Tibial artery (tissue), 4 donors: ENCODE results near the gene SCAF1.

Experiments used
- DNase-seq, 2 donors: peaks; one replicate each; pipeline ENCODE4 v3.0.0-alpha.2; 2019
- H3K27ac ChIP-seq, 2 donors: fragments of 200-600 bp; sonication (generic) in 1 of 2; 1 replicate in 1 of 2; 2 replicates in 1 of 2; pipeline ENCODE4 v1.5.1; 2018 to 2019; ENCODE audit warnings: mild to moderate bottlenecking in 1 of 2
- H3K27me3 ChIP-seq, 2 donors: fragments of 200-600 bp; sonication (generic) in 1 of 2; one replicate each; pipeline versions ENCODE4 v1.5.1 to v1.6.0; 2016 to 2019
- H3K36me3 ChIP-seq, 3 donors: fragments of 200-600 bp; sonication (generic) in 2 of 3; one replicate each; pipeline ENCODE4 v1.5.1; 2016 to 2019; ENCODE audit warnings: mild to moderate bottlenecking in 2 of 3
- H3K4me1 ChIP-seq, 4 donors: fragments of 200-600 bp; sonication (generic) in 2 of 4; 1 replicate in 3 of 4; 2 replicates in 1 of 4; pipeline ENCODE4 v1.5.1; 2016 to 2019
- H3K4me3 ChIP-seq, 2 donors: fragments of 200-600 bp; sonication (generic) in 1 of 2; 1 replicate in 1 of 2; 2 replicates in 1 of 2; pipeline ENCODE4 v1.5.1; 2018 to 2019; ENCODE audit warnings: mild to moderate bottlenecking in 2 of 2
- H3K9me3 ChIP-seq, 3 donors: fragments of 200-600 bp; sonication (generic) in 1 of 3; one replicate each; pipeline ENCODE4 v1.5.1; 2016 to 2019
- intact Hi-C: fragments of 100-400 bp; cut with DNase I; formaldehyde crosslinking; loops from one replicate; pipeline ENCODE4 v1.15.0; 2023; ENCODE audit warnings: low total_unique reads
- TF ChIP-seq, protein P1 (sequence below), 2 experiments: fragments of 200-600 bp in 1 of 2; fragments of 450-650 bp in 1 of 2; IDR thresholded peaks; one replicate each; pipeline ENCODE4 v1.5.1; 2017 to 2019; ENCODE audit warnings: antibody characterized with exemption in 2 of 2, mild to moderate bottlenecking in 1 of 2, moderate library complexity in 1 of 2

SCAF1 gene

GRCh38 chr19:49597703-49597974, 44.4 kb upstream of the SCAF1 start:
- Histone ChIP-seq H3K27me3 (no peaks in the 10 kb centered on the region), H3K4me1 (peaks cover 0 to 20% (median 10%) of the 10 kb centered on the region in 4 donors), H3K27ac (no peak overlapping the region), H3K36me3 (peaks cover 49 to 86% (median 82%) of the 10 kb centered on the region in 3 donors), H3K9me3 (no peaks in the 10 kb centered on the region), H3K4me3 (no peak overlapping the region)
- TF ChIP-seq, protein P1, sequence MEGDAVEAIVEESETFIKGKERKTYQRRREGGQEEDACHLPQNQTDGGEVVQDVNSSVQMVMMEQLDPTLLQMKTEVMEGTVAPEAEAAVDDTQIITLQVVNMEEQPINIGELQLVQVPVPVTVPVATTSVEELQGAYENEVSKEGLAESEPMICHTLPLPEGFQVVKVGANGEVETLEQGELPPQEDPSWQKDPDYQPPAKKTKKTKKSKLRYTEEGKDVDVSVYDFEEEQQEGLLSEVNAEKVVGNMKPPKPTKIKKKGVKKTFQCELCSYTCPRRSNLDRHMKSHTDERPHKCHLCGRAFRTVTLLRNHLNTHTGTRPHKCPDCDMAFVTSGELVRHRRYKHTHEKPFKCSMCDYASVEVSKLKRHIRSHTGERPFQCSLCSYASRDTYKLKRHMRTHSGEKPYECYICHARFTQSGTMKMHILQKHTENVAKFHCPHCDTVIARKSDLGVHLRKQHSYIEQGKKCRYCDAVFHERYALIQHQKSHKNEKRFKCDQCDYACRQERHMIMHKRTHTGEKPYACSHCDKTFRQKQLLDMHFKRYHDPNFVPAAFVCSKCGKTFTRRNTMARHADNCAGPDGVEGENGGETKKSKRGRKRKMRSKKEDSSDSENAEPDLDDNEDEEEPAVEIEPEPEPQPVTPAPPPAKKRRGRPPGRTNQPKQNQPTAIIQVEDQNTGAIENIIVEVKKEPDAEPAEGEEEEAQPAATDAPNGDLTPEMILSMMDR (IDR thresholded peaks at IDR 0.05) = no peak
- intact Hi-C loops = no loop called here
- no peak for DNase-seq

DNA sequence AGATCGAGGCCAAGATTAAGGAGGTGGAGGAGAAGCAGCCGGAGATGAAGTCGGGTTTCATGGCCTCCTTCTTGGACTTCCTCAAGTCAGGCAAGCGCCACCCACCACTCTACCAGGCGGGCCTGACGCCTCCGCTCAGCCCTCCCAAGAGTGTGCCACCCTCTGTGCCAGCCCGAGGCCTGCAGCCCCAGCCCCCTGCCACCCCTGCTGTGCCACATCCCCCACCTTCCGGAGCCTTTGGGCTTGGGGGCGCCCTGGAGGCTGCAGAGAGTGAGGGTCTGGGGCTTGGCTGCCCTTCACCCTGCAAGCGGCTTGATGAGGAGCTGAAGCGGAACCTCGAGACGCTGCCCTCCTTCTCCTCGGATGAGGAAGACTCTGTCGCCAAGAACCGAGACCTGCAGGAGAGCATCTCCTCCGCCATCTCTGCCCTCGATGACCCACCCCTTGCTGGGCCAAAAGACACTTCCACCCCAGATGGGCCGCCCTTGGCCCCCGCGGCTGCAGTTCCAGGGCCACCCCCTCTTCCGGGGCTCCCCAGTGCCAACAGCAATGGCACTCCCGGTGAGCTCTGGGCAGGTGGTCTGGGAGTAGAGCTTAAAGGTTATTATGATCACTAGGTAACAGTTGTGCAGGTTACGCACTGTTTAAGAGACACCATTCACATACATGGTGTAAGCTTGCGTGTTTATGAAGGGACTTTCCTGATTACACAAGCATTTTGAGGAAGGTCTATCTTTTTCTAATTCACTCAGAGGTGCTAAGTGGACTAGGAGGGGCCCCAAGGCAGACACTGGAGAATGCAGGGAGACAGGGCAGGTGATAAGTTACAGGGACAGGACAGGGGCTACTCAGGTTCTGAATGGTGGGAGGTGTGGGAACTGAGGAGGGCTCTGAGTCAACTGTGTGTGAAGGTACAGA, 42.4 kb upstream of the SCAF1 start:
- no peak for DNase-seq
- H3K27me3 ChIP-seq = no peaks in the 10 kb centered on the region
- TF ChIP-seq, protein P1 (IDR thresholded peaks at IDR 0.05) = no peak
- no peak overlapping the region for H3K27ac ChIP-seq
- no peaks in the 10 kb centered on the region for H3K9me3 ChIP-seq
- peaks cover 0 to 3% (median 0%) of the 10 kb centered on the region in 4 donors for H3K4me1 ChIP-seq
- peaks cover 56 to 99% (median 96%) of the 10 kb centered on the region in 3 donors for H3K36me3 ChIP-seq
- intact Hi-C loops = no loop called here
- no peak overlapping the region for H3K4me3 ChIP-seq

GRCh38 chr19:49601482-49602038, 40.4 kb upstream of the SCAF1 start:
- Histone ChIP-seq H3K9me3 (no peaks in the 10 kb centered on the region), H3K27me3 (no peaks in the 10 kb centered on the region), H3K27ac (no peak overlapping the region), H3K4me1 (no peaks in the 10 kb centered on the region), H3K36me3 (peaks cover 51 to 98% (median 94%) of the 10 kb centered on the region in 3 donors), H3K4me3 (no peak overlapping the region)
- intact Hi-C loops = no loop called here
- TF ChIP-seq, protein P1 (IDR thresholded peaks at IDR 0.05) = no peak
- no peak for DNase-seq

DNA sequence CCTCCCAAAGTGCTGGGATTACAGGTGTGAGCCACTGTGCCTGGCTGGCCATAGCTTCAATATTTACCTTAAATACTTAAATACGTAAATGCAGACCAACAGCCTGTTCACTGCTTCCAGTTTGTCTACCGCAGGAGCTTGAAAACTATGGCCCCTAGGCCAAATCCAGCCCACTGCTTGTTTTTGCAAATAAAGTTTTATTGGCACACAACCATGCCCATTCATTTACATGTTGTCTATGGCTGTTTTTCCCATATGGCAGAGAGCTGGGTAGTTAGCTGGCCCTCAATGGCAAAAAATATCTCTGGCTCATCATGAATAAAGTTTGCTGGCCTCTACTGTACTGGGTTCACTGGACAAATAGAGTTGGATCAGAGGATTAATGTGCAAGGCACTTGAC, 39.2 kb upstream of the SCAF1 start:
- Histone ChIP-seq H3K36me3 (peaks cover 40 to 94% (median 84%) of the 10 kb centered on the region in 3 donors), H3K4me3 (no peak overlapping the region), H3K27me3 (no peaks in the 10 kb centered on the region), H3K4me1 (no peaks in the 10 kb centered on the region), H3K27ac (no peak overlapping the region), H3K9me3 (no peaks in the 10 kb centered on the region)
- TF ChIP-seq, protein P1 (IDR thresholded peaks at IDR 0.05) = no peak
- intact Hi-C loops = no loop called here
- no peak for DNase-seq

- H3K27ac ChIP-seq = no peak overlapping the region
- H3K36me3 ChIP-seq = peaks cover 31 to 95% (median 83%) of the 10 kb centered on the region in 3 donors
- H3K27me3 ChIP-seq = no peaks in the 10 kb centered on the region
- DNase-seq = no peak
- H3K4me1 ChIP-seq = no peaks in the 10 kb centered on the region
- no peak overlapping the region for H3K4me3 ChIP-seq
- TF ChIP-seq, protein P1 (IDR thresholded peaks at IDR 0.05) = no peak
- intact Hi-C loops = no loop called here
- no peaks in the 10 kb centered on the region for H3K9me3 ChIP-seq
Observed at GRCh38 chr19:49605605-49606004, 36.4 kb upstream of the SCAF1 start.
